NB4 (cell line): ENCODE data around the gene ELFN2.

Experiments
- DNase-seq: peaks from one replicate; pipeline ENCODE4 v3.0.0; 2010; ENCODE audit warnings: low read depth
- H3K4me3 ChIP-seq: one replicate; pipeline ENCODE4 v1.5.1; 2011; ENCODE audit warnings: mild to moderate bottlenecking, low read depth, low read length, moderate library complexity
- CTCF ChIP-seq: IDR thresholded peaks from one replicate; pipeline ENCODE4 v1.5.1; 2012; ENCODE audit warnings: low read depth, low read length
- MAX ChIP-seq: IDR thresholded peaks from 2 replicates; pipeline ENCODE4 v1.6.1; 2011; ENCODE audit warnings: low read depth, low read length
- MYC ChIP-seq: IDR thresholded peaks from 2 replicates; pipeline ENCODE4 v1.6.1; 2011; ENCODE audit warnings: low read depth, low read length
- POLR2A ChIP-seq: IDR thresholded peaks from 2 replicates; pipeline ENCODE4 v1.6.1; 2011; ENCODE audit warnings: mild to moderate bottlenecking; ENCODE audit not compliant: insufficient read length; ENCODE audit errors: extremely low read depth

Gene ELFN2

GRCh38 chr22:37407856-37408255, 19.4 kb downstream of the ELFN2 start:
- TF ChIP-seq POLR2A, result no peak
- TF ChIP-seq MAX, result no peak
- no peak for TF ChIP-seq CTCF
- TF ChIP-seq MYC, result no peak
- H3K4me3 ChIP-seq, result no peak overlapping the region
- no peak for DNase-seq

- DNase-seq, result no peak
- no peak overlapping the region for H3K4me3 ChIP-seq
- no peak for TF ChIP-seq MYC
- TF ChIP-seq CTCF, result no peak
These were observed 20.6 kb downstream of the ELFN2 start for GRCh38 chr22:37406441-37407235.

- DNase-seq, result no peak
- H3K4me3 ChIP-seq, result no peak overlapping the region
- TF ChIP-seq MYC, result no peak
- TF ChIP-seq MAX, result no peak
- TF ChIP-seq CTCF, result no peak
- no peak for TF ChIP-seq POLR2A
These were observed 23.2 kb downstream of the ELFN2 start for GRCh38 chr22:37404091-37404490.

GRCh38 chr22:37403267-37403960, 23.9 kb downstream of the ELFN2 start:
- DNase-seq, result no peak
- TF ChIP-seq MYC (no peak), MAX (no peak), POLR2A (no peak), CTCF (no peak)
- H3K4me3 ChIP-seq, result no peak overlapping the region

GRCh38 chr22:37402184-37402506, 25.1 kb downstream of the ELFN2 start:
- no peak for TF ChIP-seq MYC
- no peak for TF ChIP-seq MAX
- no peak for TF ChIP-seq CTCF
- no peak for TF ChIP-seq POLR2A
- no peak overlapping the region for H3K4me3 ChIP-seq
- no peak for DNase-seq
